Stimulated activated CD4-positive, alpha-beta T cell treated with anti-CD3 and anti-CD28 coated beads, Interleukin-4, amount 100 ng/mL, for 1 hour (primary cell): Measurements from ENCODE around the gene ERH.
"Not testable (repeated sequence)": the region's sequence is repeated elsewhere in the genome, so short reads cannot be mapped to it uniquely, and the experiment has no call there.

Source experiments
- DNase-seq: peaks from one replicate; pipeline ENCODE4 v3.0.0-alpha.2; 2020

The ERH gene

DNA sequence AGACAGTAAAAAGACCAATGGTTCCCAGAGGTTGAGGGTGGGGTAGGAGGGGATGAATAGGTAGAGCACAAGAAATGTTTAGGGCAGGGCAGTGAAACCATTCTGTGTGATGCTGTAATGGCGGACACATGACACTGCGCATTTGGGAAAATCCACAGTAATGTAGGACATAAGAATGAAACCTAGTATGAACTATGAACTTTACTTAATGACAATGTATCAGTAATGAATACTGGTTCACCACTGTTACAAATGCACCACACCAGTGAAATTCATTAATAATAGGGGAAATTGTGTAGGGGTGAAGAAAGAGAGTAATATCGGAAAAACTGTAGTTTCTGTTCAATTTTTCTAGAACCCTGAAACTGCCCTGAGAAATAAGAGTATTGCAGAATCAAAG is 5.6 kb downstream of the ERH start:
- no peak for DNase-seq

- DNase-seq, result not testable (repeated sequence)
These were observed 6.7 kb downstream of the ERH start for GRCh38 chr14:69391400-69391799.

DNA sequence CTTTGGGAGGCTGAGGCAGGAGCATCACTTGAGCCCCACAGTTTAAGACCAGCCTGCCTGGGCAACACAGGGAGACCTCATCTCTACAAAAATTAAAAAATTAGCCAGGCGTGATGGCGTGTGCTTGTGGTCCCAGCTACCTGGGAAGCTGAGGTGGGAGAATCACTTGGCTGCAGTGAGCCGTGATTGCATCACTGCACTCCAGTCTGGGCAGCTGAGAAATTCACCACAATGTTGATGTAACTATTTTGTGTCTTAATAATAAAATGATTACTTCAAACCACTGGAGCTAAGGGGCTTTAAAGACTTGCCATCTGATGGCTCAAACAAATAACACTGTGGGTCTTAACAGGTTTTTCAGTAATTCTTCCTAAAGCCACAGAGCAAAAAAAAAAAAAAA is 10.8 kb downstream of the ERH start:
- no peak for DNase-seq

DNA sequence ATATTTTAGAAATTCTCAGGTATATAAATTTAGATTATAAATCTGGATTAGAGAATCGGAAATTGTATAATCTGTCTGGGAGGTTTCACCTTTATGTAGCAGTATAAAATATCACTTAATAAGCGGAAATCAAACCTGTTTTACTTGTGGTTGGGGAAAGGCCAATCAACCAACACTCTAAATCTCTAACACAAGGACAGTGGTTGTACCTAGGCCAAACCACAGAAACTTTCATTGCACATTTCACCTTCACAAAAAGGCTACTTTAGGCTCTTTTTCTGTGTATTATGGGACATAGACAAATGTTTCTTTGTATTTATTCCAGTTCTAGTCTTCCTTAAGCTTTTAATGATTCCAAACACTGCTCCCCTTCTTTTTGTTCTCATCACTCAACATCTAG is 19.8 kb downstream of the ERH start:
- no peak for DNase-seq

- DNase-seq, result no peak
These were observed 21.7 kb downstream of the ERH start for GRCh38 chr14:69376439-69376838.

DNA sequence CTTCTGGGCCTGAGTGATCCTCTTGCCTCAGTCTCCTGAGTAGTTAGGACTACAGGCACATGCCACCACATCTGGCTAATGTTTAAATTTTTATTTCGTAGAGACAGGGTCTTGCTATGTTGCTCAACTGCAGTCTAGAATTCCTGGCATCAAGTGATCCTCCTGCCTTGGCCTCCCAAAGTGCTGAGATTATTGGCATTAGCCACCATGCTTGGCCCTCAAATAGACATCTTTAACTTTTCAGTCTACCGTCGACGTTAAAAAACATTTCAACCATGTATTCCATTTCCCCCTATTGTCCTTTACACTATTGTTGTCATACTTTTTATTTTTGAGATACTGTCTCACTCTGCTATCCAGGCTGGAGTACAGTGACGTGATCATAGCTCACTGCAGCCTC is 22.4 kb downstream of the ERH start:
- DNase-seq, result no peak

- no peak for DNase-seq
These were observed 22.9 kb downstream of the ERH start for GRCh38 chr14:69375182-69375581.

DNA sequence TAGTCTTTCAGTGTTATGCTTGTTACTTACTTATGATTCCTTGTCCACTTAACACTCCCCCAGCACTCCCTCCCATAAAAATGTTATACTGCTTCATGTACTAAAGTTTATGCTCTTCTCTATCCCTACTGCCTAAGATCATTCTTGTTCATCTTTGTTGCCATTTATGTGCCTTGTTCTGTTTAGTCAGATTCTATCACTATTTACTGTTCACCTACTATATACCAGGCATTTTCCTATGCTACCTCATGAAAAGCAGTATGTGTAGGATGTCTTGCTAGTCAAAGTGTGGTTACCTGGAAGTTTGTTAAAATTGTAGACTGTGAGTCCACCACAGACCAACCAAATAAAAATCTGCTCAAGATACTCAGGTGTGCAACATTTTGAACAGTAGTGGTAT is 23.9 kb downstream of the ERH start:
- DNase-seq, result no peak

DNA sequence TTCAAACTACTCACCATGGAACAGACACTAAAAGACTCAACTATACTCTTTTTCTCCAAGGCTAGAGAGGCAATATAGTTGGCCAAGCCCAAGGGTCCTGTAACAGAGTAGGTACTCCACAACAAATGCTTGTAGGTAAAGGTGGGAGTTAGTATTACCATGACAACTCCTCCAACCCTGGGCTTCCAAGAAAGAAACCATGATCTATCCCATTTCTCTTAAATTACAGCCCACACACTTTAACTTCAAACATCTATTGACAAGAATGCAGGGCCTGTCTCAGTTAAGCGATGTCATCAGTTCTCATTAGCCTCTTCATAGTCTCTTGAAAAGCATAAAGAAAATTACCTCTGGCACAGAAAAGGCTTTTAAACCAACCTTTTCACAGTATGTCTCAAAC is 25.0 kb downstream of the ERH start:
- no peak for DNase-seq

DNA sequence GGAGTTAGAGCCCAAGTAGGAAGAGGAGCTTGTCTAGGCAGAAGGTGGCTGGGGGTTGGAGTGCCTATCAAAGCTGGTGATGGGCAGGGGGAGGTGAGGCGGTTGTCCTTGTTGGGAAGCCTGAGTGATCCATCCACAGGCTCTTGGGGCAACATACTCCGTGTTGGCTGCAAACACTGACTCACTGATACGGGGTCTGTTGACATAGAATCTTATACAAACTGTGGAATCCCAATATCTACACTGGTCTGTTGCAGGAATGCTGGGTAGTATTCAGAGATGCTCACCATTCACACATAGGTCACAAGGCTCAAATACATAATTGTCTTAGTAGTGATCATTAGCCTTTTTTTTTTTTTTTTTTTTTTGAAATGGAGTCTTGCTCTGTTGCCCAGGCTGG is 26.0 kb downstream of the ERH start:
- no peak for DNase-seq

GRCh38 chr14:69370061-69370460 is 28.0 kb downstream of the ERH start:
- no peak for DNase-seq

DNA sequence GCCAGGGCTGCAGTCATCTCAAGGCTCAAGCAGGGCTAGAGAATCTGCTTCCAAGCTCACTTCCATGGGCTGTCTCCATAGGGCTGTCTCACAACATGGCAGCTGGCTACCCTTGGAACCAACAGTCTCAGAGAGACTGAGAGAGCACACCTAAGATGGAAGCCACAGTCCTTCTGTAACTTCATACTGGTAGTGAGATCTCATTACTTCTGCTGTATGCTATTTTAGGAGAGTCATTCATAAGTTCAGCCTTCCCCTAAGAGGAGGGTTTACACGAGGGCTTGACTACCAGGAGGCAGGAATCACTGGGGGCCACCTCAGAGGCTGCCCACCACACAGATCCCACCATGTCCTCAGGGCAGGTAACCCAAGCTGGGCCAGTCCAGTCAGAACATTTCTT is 29.7 kb downstream of the ERH start:
- no peak for DNase-seq

DNA sequence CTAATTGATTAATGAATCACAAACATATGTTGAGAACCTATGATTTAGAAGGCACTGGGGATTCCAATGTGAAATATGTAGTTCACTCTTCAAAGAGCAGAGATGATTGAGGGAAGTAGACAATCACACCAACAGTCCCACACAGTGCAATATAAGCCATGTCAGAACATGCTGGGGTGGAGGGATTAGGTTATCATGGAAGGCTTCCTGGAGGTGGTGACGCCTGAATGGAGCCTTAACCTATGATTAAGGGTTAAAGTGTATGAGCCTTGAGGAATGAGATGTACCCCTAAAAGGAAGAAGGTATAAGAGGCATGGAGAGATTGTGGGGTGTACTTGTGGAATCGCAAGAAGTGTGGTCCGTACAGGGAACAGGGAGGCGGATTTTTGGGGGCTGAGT is 31.3 kb downstream of the ERH start:
- no peak for DNase-seq

GRCh38 chr14:69366069-69366468 is 32.0 kb downstream of the ERH start:
- DNase-seq, result no peak

DNA sequence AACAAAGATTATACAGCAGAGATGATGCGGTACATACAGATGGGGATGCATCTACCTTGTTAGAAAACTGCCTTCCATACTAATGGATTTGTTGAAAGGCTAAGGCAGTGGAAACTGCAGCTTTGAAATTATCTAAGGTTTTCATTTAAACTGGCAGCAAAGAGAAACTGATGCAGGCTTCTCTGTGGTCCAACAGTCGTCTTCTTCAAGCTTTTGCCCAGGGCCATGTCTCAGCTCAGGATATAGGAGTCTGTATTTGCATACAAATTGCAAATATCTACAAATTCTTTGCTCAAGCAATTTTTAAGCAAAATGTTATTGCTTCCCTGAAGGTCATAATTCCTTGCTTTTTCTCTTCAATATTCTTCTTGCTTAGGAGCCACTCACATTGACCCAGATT is 33.7 kb downstream of the ERH start:
- no peak for DNase-seq

DNA sequence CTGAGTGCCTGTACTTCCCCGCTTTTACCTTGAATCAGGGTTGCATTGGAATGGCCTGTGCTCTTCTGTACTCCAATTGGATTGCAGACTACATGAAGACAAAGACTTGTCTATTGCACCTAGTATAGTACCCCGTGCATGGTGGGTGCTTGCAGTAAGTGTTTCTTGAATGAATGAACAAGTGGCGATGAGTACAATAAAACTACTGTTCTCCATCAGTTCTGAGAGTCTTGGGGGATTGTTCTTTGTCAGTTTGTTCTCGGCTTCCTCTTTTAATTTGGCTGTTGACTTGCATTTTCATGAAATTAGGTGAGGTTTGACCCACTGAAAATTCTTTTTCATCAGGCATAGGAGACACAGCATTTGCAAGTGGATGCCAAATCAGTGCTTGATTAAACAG is 34.1 kb downstream of the ERH start:
- DNase-seq, result no peak

- no peak for DNase-seq
These were observed 35.0 kb downstream of the ERH start for GRCh38 chr14:69363055-69363454.

DNA sequence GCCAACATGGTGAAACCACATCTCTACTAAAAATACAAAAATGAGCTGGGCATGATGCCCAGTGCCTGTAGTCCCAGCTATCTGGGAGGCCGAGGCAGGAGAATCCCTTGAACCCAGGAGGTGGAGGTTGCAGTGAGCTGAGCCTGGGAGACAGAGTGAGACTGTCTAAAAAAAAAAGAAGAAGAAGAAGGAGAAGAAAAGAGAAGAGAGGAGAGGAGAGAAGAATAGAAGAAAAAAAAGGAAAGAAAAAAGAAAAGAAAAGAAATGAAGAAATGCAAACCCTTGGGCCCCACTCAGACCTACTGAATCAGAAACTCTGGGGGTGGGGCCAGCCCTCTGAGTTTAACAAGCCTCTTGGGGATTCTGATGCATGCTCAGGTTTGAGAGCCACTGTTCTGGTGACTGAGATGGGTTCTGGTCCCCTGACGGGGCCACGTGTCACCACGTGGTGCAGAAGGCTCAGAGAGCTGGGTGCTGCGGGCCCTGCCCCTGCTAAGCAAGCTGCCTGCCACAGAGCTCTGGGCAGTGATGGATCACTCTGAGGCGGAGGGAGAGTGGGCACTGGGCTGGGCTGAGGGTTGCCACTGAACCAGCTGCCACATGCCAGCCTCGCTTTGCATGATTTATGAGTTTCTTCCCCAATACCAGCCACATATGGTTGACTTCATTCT is 37.5 kb downstream of the ERH start:
- DNase-seq, result no peak

DNA sequence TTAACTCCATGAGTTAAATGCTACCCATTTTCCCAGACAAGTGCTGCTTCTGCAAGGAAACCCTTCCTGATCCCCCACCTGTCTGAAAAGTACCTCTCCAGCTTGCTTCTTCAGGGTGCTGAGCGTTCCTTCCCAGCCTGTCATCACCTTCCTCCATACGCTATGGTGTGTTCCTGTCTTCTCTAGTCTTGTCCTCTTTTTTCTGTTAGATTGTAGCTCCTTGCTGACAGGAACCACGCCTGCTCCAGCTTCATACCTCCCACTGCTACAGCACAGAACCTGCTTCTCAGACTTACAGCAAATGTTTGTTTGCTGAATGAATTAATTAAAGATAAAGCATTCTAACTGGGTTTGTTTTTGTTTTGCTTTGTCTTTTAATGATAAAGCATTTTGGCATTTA is 39.1 kb downstream of the ERH start:
- no peak for DNase-seq

DNA sequence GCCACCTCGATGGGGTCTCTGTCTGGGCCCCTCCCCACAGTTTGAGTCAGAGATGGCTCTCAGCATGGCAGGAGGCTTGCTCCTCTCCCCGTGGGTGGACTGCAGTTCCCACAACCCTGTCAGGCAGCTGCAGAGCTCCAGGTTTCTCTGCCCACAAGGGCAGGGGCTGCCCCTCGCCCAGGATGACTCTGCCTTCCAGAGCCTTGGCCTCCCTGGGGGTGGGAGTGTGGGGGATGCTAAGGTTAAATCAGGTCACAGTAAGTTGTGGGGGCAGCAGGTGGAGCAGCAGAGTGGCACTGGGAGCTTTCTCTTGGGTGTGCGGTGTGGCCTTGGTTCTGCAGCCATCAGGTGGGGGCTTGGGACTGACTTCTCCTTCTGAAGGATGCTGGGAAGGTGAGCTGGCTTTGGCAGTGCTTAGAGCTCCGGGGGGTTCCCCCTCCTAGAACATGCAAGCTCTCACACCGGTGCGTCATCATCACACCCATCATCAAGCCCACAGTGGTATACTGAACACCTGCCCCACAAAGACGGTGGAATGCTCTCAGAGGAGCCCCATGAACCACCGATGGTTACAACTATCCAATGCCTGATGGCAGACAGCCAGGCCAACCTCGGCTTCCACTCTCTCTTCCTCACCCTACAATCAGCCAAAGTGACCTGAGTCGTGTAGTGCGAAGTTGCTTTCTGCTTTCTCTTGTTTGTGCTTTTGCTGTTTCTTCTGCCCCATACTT is 39.7 kb downstream of the ERH start:
- DNase-seq, result peak; percentile 23

- DNase-seq, result no peak
These were observed 40.4 kb downstream of the ERH start for GRCh38 chr14:69357544-69358200.

- no peak for DNase-seq
These were observed 41.1 kb downstream of the ERH start for GRCh38 chr14:69356903-69357543.

- DNase-seq, result no peak
These were observed 42.4 kb downstream of the ERH start for GRCh38 chr14:69355607-69356281.
